NCI-H748 treated with DMSO at 0.1 percent for 48 hours (cell line): Measurements from ENCODE around the gene LRRC3C.

Source experiments
- DNase-seq: peaks from one replicate; lab custom pipeline; 2025; lab: John Stamatoyannopoulos, UW

Gene LRRC3C

GRCh38 chr17:39979893-39980350 lies 52.4 kb downstream of the LRRC3C start:
- DNase-seq = peak; percentile 42

GRCh38 chr17:39980351-39981206 lies 53.0 kb downstream of the LRRC3C start, which contains the start of gene PSMD3:
PSMD3 (plus strand) TSS chr17:39980807; CDS start chr17:39980971, 164 bp downstream.
- peak; percentile 98 for DNase-seq

GRCh38 chr17:39981207-39981741 lies 53.7 kb downstream of the LRRC3C start:
- DNase-seq = no peak

- no peak for DNase-seq
These were observed 54.3 kb downstream of the LRRC3C start for GRCh38 chr17:39981766-39982375.

- DNase-seq = no peak
These were observed 60.8 kb downstream of the LRRC3C start for GRCh38 chr17:39988206-39988810.

- DNase-seq = no peak
These were observed 66.9 kb downstream of the LRRC3C start for GRCh38 chr17:39994448-39994847.
